ENCODE measurements around the gene GSK3B. TPM values are rescaled to one million over a fixed set of nuclear protein-coding genes. Genes with fewer than 3 reads are reported as not detected.

GSK3B gene
- total and polyA plus RNA-seq, 4 donors: 11.0 to 64.9 (median 30.6) TPM

DNA sequence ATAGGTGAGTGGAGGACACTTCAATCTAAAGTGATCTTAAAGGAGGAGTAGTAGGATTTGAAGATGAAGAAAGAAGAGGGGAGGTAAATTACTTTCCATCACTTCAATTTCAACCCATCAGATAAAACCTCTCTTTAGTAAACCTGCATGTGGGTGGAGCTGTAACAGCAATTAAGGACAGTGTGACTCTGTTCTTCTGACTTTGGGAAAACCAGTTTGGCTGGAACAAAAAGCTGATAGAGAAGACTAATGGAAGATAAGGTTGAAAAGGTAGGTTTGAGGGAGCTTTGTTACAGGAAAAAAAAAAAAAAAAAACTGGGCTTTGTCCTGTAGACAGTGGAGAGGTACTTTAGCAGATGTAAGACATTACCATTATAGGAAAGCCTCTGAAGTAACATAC, 4.5 kb upstream of the GSK3B start:
- no peak overlapping the region for H3K9ac ChIP-seq (ENCODE audit: insufficient read depth in 1 of 2, low read length in 2 of 2)

DNA sequence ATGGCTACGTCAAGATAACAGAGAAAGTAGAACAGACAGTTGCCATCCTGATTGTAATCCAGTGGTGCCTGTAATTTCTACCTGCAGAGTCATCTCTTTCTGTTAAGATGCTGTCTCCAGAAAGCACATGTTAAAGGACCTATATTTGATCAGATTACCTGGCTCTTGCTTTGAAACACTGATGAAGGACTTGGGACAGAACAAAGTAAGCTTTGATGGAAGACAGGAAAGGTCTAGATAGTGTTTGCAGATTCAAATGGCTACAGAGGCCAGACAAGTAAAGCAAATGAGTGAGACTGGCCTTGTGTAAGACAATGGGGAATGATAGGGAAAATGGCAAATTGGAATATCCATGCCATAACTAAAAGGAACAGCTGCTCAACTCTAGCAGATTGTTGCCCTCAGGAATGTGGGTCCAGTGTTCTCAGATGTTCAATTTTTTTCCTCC, 1.8 kb upstream of the GSK3B start:
- H3K36me3 ChIP-seq (ENCODE audit: control insufficient read depth in 4 of 4, insufficient read depth in 4 of 4, low read length in 4 of 4): peaks cover 0 to 3% (median under 1%) of the 10 kb centered on the region in 4 donors
- peak overlapping the region; percentile 90 to 99 for H3K9ac ChIP-seq (ENCODE audit: insufficient read depth in 1 of 2, low read length in 2 of 2)
- H3K27ac ChIP-seq (ENCODE audit: low read depth in 1 of 2, low read length in 1 of 2): peak overlapping the region; percentile 96 to 100
- WGBS, 2 donors: 0 to 1% methylated on average over 1 of the region's 1 CpG
- peaks cover 0 to 9% (median 3%) of the 10 kb centered on the region in 5 donors for H3K4me1 ChIP-seq (ENCODE audit: control insufficient read depth in 5 of 5, insufficient read depth in 5 of 5, low read length in 5 of 5)
- TF ChIP-seq, protein P1, sequence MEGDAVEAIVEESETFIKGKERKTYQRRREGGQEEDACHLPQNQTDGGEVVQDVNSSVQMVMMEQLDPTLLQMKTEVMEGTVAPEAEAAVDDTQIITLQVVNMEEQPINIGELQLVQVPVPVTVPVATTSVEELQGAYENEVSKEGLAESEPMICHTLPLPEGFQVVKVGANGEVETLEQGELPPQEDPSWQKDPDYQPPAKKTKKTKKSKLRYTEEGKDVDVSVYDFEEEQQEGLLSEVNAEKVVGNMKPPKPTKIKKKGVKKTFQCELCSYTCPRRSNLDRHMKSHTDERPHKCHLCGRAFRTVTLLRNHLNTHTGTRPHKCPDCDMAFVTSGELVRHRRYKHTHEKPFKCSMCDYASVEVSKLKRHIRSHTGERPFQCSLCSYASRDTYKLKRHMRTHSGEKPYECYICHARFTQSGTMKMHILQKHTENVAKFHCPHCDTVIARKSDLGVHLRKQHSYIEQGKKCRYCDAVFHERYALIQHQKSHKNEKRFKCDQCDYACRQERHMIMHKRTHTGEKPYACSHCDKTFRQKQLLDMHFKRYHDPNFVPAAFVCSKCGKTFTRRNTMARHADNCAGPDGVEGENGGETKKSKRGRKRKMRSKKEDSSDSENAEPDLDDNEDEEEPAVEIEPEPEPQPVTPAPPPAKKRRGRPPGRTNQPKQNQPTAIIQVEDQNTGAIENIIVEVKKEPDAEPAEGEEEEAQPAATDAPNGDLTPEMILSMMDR (IDR thresholded peaks at IDR 0.05; ENCODE audit: control extremely low read depth, extremely low read depth): no peak
- DNase-seq: peak in 1 of 3 donors; percentile 55
- no peak for ATAC-seq (ENCODE audit: insufficient read depth, low FRiP score)
- H3K4me3 ChIP-seq: peak overlapping the region; percentile 63
- no peaks in the 10 kb centered on the region for H3K9me3 ChIP-seq (ENCODE audit: control insufficient read depth in 4 of 4, insufficient read depth in 3 of 4, low read length in 3 of 4)
- H3K27me3 ChIP-seq (ENCODE audit: control insufficient read depth in 3 of 3, insufficient read depth in 3 of 3, low read length in 2 of 3): no peaks in the 10 kb centered on the region

More for the DNA sequence above, 4.5 kb upstream of the GSK3B start:
- Histone ChIP-seq H3K27me3 (ENCODE audit: control insufficient read depth in 3 of 3, insufficient read depth in 3 of 3, low read length in 2 of 3) (no peaks in the 10 kb centered on the region), H3K9me3 (ENCODE audit: control insufficient read depth in 4 of 4, insufficient read depth in 3 of 4, low read length in 3 of 4) (no peaks in the 10 kb centered on the region), H3K36me3 (ENCODE audit: control insufficient read depth in 4 of 4, insufficient read depth in 4 of 4, low read length in 4 of 4) (peaks cover 0 to 3% (median under 1%) of the 10 kb centered on the region in 4 donors), H3K4me3 (no peak overlapping the region), H3K27ac (ENCODE audit: low read depth in 1 of 2, low read length in 1 of 2) (no peak overlapping the region), H3K4me1 (ENCODE audit: control insufficient read depth in 5 of 5, insufficient read depth in 5 of 5, low read length in 5 of 5) (peaks cover 0 to 13% (median 3%) of the 10 kb centered on the region in 5 donors)
- ATAC-seq (ENCODE audit: insufficient read depth, low FRiP score): no peak
- TF ChIP-seq, protein P1 (IDR thresholded peaks at IDR 0.05; ENCODE audit: control extremely low read depth, extremely low read depth): no peak
- no peak for DNase-seq

DNA sequence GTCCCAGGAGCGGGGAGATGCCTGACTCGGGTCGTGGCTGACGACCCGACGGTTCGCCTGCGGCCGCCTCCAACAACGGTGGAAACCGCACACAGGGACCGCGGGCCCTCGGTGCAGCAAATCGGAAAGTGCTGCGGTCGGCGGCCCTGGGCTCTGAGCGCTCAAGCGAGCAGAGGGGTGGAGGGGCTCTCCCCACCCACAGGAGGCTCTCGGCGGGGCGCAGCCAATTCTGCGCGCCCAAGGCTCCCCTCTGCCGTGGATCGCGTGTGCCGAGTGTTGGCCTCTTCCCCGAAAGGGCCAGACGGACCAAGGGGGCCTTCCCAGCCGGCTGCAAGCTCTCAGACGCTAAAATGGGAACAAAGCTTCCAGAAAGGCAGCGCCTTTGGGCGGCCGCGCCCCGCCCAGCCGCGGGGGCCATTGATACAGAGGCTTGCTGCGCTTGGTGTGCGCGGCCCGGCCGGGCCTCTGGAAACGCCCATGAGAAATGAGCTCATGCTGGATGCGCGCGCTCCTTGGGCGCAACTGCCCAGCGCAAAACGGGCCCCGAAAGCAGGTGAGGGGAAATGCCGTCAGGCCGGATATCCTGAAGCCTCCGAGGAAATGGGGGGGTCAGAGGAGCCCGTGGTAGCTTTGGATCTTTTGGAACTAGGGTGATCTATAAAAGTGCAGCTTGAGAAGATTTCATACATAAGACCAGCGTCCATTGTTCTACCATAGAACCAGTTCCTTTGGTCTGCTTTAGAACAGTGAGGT, 1.2 kb upstream of the GSK3B start:
- peak; percentile 96 for DNase-seq
- TF ChIP-seq, protein P1 (IDR thresholded peaks at IDR 0.05; ENCODE audit: control extremely low read depth, extremely low read depth): no peak
- peak overlapping the region; percentile 90 to 99 for H3K9ac ChIP-seq (ENCODE audit: insufficient read depth in 1 of 2, low read length in 2 of 2)
- no peaks in the 10 kb centered on the region for H3K9me3 ChIP-seq (ENCODE audit: control insufficient read depth in 4 of 4, insufficient read depth in 3 of 4, low read length in 3 of 4)
- ATAC-seq (ENCODE audit: insufficient read depth, low FRiP score): peak; percentile 67
- 0% methylated on average over 56 to 58 of the region's 58 CpGs for WGBS, 2 donors
- peak overlapping the region; percentile 63 for H3K4me3 ChIP-seq
- no peaks in the 10 kb centered on the region for H3K27me3 ChIP-seq (ENCODE audit: control insufficient read depth in 3 of 3, insufficient read depth in 3 of 3, low read length in 2 of 3)
- peaks cover 0 to 3% (median 0%) of the 10 kb centered on the region in 4 donors for H3K36me3 ChIP-seq (ENCODE audit: control insufficient read depth in 4 of 4, insufficient read depth in 4 of 4, low read length in 4 of 4)
- H3K27ac ChIP-seq (ENCODE audit: low read depth in 1 of 2, low read length in 1 of 2): peak overlapping the region; percentile 96 to 100
- peaks cover 0 to 15% (median 6%) of the 10 kb centered on the region in 5 donors for H3K4me1 ChIP-seq (ENCODE audit: control insufficient read depth in 5 of 5, insufficient read depth in 5 of 5, low read length in 5 of 5)
